ACC112 (cell line): Measurements from ENCODE around the gene TSHB.

ENCODE experiments used
- H2AFZ ChIP-seq: fragments of 200-600 bp; sonication (generic); one replicate; pipeline ENCODE4 v1.6.0; 2017; ENCODE audit warnings: antibody characterized with exemption, low read length; ENCODE audit not compliant: unreplicated experiment
- H3K27ac ChIP-seq: fragments of 200-600 bp; sonication (generic); 2 replicates; pipeline ENCODE4 v1.5.1; 2014; ENCODE audit warnings: low read depth, mild to moderate bottlenecking, antibody characterized with exemption, low read length, moderate library complexity
- H3K27me3 ChIP-seq: fragments of 200-600 bp; sonication (generic); 2 replicates; pipeline ENCODE4 v1.6.1; 2014; ENCODE audit warnings: mild to moderate bottlenecking, antibody characterized with exemption, low read length, moderate library complexity, mixed read lengths; ENCODE audit not compliant: insufficient read depth
- H3K36me3 ChIP-seq: fragments of 200-600 bp; sonication (generic); 2 replicates; pipeline ENCODE4 v1.6.1; 2016; ENCODE audit warnings: mild to moderate bottlenecking, antibody characterized with exemption, low read length, moderate library complexity, mixed read lengths; ENCODE audit not compliant: insufficient read depth
- H3K4me1 ChIP-seq: fragments of 200-600 bp; sonication (generic); one replicate; pipeline ENCODE4 v1.6.1; 2016; ENCODE audit warnings: low read length, mixed read lengths; ENCODE audit not compliant: insufficient read depth, unreplicated experiment, control insufficient read depth
- H3K4me3 ChIP-seq: fragments of 200-600 bp; sonication (generic); 2 replicates; pipeline ENCODE4 v1.5.1; 2014; ENCODE audit warnings: mild to moderate bottlenecking, low read depth, low read length
- H3K79me2 ChIP-seq: fragments of 200-600 bp; sonication (generic); one replicate; pipeline ENCODE4 v1.6.0; 2016; ENCODE audit warnings: low read length; ENCODE audit not compliant: control insufficient read depth, unreplicated experiment, insufficient read depth

TSHB gene

GRCh38 chr1:115073298-115074087, 43.9 kb downstream of the TSHB start:
- H3K27me3 ChIP-seq = no peaks in the 10 kb centered on the region
- H2AFZ ChIP-seq = no peak overlapping the region
- no peaks in the 10 kb centered on the region for H3K36me3 ChIP-seq
- H3K4me3 ChIP-seq = no peak overlapping the region
- H3K79me2 ChIP-seq = no peaks in the 10 kb centered on the region
- H3K4me1 ChIP-seq = peaks cover 17% of the 10 kb centered on the region
- no peak overlapping the region for H3K27ac ChIP-seq

DNA sequence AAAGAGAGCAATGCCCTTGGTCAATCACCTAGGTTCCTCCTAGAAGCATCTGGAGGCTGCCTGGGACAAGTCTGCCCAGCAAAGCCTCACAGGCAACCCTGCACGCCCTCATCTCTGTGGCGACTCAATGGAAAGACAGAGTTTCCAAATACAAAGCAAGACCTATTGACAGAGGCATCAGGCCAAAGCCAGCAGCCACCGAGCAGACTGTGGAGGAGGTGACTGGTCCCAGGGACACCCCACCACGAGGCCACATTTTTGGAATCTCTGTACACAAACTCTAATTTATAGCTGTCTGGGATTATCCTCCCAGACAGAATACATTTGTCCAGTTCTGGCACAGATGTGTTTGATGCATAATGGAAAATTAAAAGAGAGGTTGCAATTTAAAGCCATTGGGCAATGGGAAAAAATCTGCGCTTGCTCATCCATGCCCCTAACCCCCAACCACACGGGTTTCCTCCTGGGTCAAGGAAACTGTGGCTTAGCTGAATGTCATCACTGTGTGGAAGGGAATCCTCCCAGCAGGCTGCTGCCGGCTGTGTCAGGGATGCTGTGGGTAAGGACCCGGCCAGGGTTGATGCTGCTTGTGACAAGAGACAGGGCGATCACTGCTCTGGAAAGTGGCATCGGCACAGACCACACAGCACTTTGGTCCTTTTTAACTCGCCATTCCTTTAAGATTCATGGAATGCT, 45.4 kb downstream of the TSHB start:
- no peaks in the 10 kb centered on the region for H3K36me3 ChIP-seq
- no peaks in the 10 kb centered on the region for H3K79me2 ChIP-seq
- peaks cover 8% of the 10 kb centered on the region for H3K4me1 ChIP-seq
- H3K27ac ChIP-seq = no peak overlapping the region
- no peak overlapping the region for H2AFZ ChIP-seq
- no peaks in the 10 kb centered on the region for H3K27me3 ChIP-seq
- no peak overlapping the region for H3K4me3 ChIP-seq

GRCh38 chr1:115076384-115076915, 46.8 kb downstream of the TSHB start:
- Histone ChIP-seq H3K27me3 (no peaks in the 10 kb centered on the region), H3K27ac (no peak overlapping the region), H3K4me1 (peaks cover 8% of the 10 kb centered on the region), H2AFZ (no peak overlapping the region), H3K79me2 (no peaks in the 10 kb centered on the region), H3K4me3 (no peak overlapping the region), H3K36me3 (no peaks in the 10 kb centered on the region)

GRCh38 chr1:115077286-115077983, 47.8 kb downstream of the TSHB start:
- H3K36me3 ChIP-seq = no peaks in the 10 kb centered on the region
- no peaks in the 10 kb centered on the region for H3K79me2 ChIP-seq
- no peaks in the 10 kb centered on the region for H3K27me3 ChIP-seq
- H2AFZ ChIP-seq = no peak overlapping the region
- H3K4me1 ChIP-seq = peaks cover 8% of the 10 kb centered on the region
- H3K27ac ChIP-seq = no peak overlapping the region
- H3K4me3 ChIP-seq = no peak overlapping the region

GRCh38 chr1:115077984-115078330, 48.3 kb downstream of the TSHB start:
- H3K36me3 ChIP-seq = no peaks in the 10 kb centered on the region
- no peak overlapping the region for H2AFZ ChIP-seq
- H3K27me3 ChIP-seq = no peaks in the 10 kb centered on the region
- H3K27ac ChIP-seq = no peak overlapping the region
- no peak overlapping the region for H3K4me3 ChIP-seq
- H3K79me2 ChIP-seq = no peaks in the 10 kb centered on the region
- peaks cover 8% of the 10 kb centered on the region for H3K4me1 ChIP-seq

GRCh38 chr1:115078708-115079107, 49.1 kb downstream of the TSHB start:
- Histone ChIP-seq H3K4me1 (peaks cover 8% of the 10 kb centered on the region), H3K27me3 (no peaks in the 10 kb centered on the region), H2AFZ (no peak overlapping the region), H3K36me3 (no peaks in the 10 kb centered on the region), H3K27ac (no peak overlapping the region), H3K4me3 (no peak overlapping the region), H3K79me2 (no peaks in the 10 kb centered on the region)

- Histone ChIP-seq H3K4me3 (no peak overlapping the region), H2AFZ (no peak overlapping the region), H3K36me3 (no peaks in the 10 kb centered on the region), H3K27ac (no peak overlapping the region), H3K4me1 (no peaks in the 10 kb centered on the region), H3K27me3 (no peaks in the 10 kb centered on the region), H3K79me2 (no peaks in the 10 kb centered on the region)
These were observed 53.3 kb downstream of the TSHB start for GRCh38 chr1:115082949-115083348.
